ENCODE data around the gene DACT3. TPM values are rescaled to one million over a fixed set of nuclear protein-coding genes. Genes with fewer than 3 reads are reported as not detected.

Gene DACT3
- polyA plus RNA-seq, 1 donor from 2014 or later: 29.3 TPM

DNA sequence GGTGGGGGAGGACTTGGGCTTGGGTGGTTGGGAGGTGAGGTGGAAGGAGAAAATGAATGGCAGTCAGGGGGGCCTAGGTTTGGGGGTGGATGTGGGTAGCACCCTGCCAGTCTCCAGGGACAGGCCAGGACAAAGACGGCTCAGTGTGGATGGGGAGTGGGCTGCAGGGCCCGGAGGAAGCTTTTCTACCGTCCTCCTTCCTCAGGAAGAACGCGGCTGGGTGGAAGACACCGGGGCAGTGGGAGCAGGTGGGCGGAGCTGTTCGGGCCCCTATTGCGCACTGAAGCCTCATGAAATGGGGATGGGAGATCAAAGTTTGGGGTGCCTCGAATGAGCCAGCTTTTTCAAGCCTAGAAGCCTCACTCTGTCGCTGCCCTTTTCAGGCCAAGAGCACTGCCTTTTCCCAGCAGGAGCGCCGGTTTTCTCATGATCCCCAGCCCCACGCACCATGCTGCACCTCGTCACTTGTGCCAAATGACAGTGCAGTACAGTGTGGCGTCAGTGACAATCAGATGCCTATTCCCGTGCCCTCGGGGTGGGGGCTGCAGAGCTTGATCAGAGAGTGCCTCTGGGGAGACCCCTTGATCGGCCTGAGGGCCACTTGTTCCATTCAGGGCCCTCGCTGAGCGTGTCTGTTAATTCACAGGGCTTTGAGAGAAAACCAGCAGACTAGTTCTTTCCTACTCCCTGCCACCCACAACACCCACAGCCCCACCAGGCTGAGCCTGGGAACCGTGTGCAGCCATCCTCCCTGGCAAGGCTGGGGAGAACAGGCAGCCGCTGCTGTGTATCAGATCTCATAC lies 58.4 kb downstream of the DACT3 start:
- Histone ChIP-seq H4K20me1 (ENCODE audit: insufficient read depth) (peaks cover 41% of the 10 kb centered on the region), H3K9me3 (ENCODE audit: low read length) (no peaks in the 10 kb centered on the region), H2AFZ (ENCODE audit: low read depth, low read length) (no peak overlapping the region), H3K27ac (ENCODE audit: low read length) (peak overlapping the region; percentile 99), H3K9me2 (ENCODE audit: insufficient read depth, low read length) (no peaks in the 10 kb centered on the region), H3K4me2 (ENCODE audit: low read length) (peak overlapping the region; percentile 77), H3F3A (ENCODE audit: insufficient read depth, low read length, poor library complexity, severe bottlenecking) (no peaks in the 10 kb centered on the region), H3K4me3 (ENCODE audit: low read length) (peak overlapping the region; percentile 81), H3K36me3 (ENCODE audit: insufficient read depth, low read length) (no peaks in the 10 kb centered on the region), H3K27me3 (ENCODE audit: insufficient read depth, low read depth, low read length) (no peaks in the 10 kb centered on the region), H3K9ac (ENCODE audit: low read length) (peak overlapping the region; percentile 98), H3K79me2 (replicated peaks; ENCODE audit: insufficient read depth, low read length) (peaks cover 47% of the 10 kb centered on the region)
- TF ChIP-seq POLR2AphosphoS5 (IDR thresholded peaks at IDR 0.05) (peak; percentile 26), TAF1 (IDR thresholded peaks at IDR 0.05; ENCODE audit: low read depth) (peak; percentile 48), SMC3 (conservative IDR thresholded peaks at IDR 0.05; ENCODE audit: poor library complexity) (no peak), MXI1 (conservative IDR thresholded peaks at IDR 0.05; ENCODE audit: poor library complexity, severe bottlenecking) (peak; percentile 34)

- no peaks in the 10 kb centered on the region for H3K27me3 ChIP-seq (ENCODE audit: insufficient read depth, low read depth, low read length)
- H3K9me3 ChIP-seq (ENCODE audit: low read length): no peaks in the 10 kb centered on the region
- H3K4me3 ChIP-seq (ENCODE audit: low read length): peak within 1 kb of the TSS; percentile 81
- H3K27ac ChIP-seq (ENCODE audit: low read length): peak within 1 kb of the TSS; percentile 99
- TF ChIP-seq EP300 (conservative IDR thresholded peaks at IDR 0.05; ENCODE audit: poor library complexity, severe bottlenecking) (no peak), REST (IDR thresholded peaks at IDR 0.05; ENCODE audit: borderline replicate concordance) (peak; percentile 95), EZH2 (IDR thresholded peaks at IDR 0.05; ENCODE audit: borderline replicate concordance, insufficient read depth, low read length, poor library complexity, severe bottlenecking) (no peak), MXI1 (conservative IDR thresholded peaks at IDR 0.05; ENCODE audit: poor library complexity, severe bottlenecking) (peak; percentile 62), TAF1 (IDR thresholded peaks at IDR 0.05; ENCODE audit: low read depth) (peak; percentile 50), RAD21 (conservative IDR thresholded peaks at IDR 0.05) (no peak), POLR2AphosphoS5 (IDR thresholded peaks at IDR 0.05) (peak; percentile 93), SMC3 (conservative IDR thresholded peaks at IDR 0.05; ENCODE audit: poor library complexity) (peak; percentile 32)
- TF ChIP-seq, protein P1, sequence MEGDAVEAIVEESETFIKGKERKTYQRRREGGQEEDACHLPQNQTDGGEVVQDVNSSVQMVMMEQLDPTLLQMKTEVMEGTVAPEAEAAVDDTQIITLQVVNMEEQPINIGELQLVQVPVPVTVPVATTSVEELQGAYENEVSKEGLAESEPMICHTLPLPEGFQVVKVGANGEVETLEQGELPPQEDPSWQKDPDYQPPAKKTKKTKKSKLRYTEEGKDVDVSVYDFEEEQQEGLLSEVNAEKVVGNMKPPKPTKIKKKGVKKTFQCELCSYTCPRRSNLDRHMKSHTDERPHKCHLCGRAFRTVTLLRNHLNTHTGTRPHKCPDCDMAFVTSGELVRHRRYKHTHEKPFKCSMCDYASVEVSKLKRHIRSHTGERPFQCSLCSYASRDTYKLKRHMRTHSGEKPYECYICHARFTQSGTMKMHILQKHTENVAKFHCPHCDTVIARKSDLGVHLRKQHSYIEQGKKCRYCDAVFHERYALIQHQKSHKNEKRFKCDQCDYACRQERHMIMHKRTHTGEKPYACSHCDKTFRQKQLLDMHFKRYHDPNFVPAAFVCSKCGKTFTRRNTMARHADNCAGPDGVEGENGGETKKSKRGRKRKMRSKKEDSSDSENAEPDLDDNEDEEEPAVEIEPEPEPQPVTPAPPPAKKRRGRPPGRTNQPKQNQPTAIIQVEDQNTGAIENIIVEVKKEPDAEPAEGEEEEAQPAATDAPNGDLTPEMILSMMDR (IDR thresholded peaks at IDR 0.05; ENCODE audit: poor library complexity, severe bottlenecking): no peak
- no peaks in the 10 kb centered on the region for H3K9me2 ChIP-seq (ENCODE audit: insufficient read depth, low read length)
- peaks cover 46% of the 10 kb centered on the region for H3K79me2 ChIP-seq (replicated peaks; ENCODE audit: insufficient read depth, low read length)
- no peaks in the 10 kb centered on the region for H3F3A ChIP-seq (ENCODE audit: insufficient read depth, low read length, poor library complexity, severe bottlenecking)
- H4K20me1 ChIP-seq (ENCODE audit: insufficient read depth): peaks cover 35% of the 10 kb centered on the region
- no peaks in the 10 kb centered on the region for H3K36me3 ChIP-seq (ENCODE audit: insufficient read depth, low read length)
- H2AFZ ChIP-seq (ENCODE audit: low read depth, low read length): peak within 1 kb of the TSS; percentile 73
- peak within 1 kb of the TSS; percentile 77 for H3K4me2 ChIP-seq (ENCODE audit: low read length)
- peak within 1 kb of the TSS; percentile 98 for H3K9ac ChIP-seq (ENCODE audit: low read length)
These were observed 59.4 kb downstream of the DACT3 start, which contains the start of gene CALM3 for GRCh38 chr19:46601318-46602224. Gene CALM3 (plus strand): TSS chr19:46601330. CDS start chr19:46601435, 105 bp downstream.

Measured in neural cell (in vitro differentiated cells).